SW480 (cell line): ENCODE results near the gene FADS1.
A peak's percentile ranks its signal among the peaks of the same experiment; 100 is the strongest.

Experiments used
- DNase-seq: peaks from one replicate; pipeline ENCODE4 v3.0.0-alpha.2; 2016; ENCODE audit warnings: low spot score

FADS1 gene

GRCh38 chr11:61826930-61827570 lies 10.2 kb upstream of the FADS1 start:
- no peak for DNase-seq

GRCh38 chr11:61820174-61820573 lies 3.4 kb upstream of the FADS1 start:
- no peak for DNase-seq

GRCh38 chr11:61817471-61818202 lies 834 bp upstream of the FADS1 start:
- DNase-seq, result no peak

- DNase-seq, result peak; percentile 79
Observed at GRCh38 chr11:61815790-61816735, 740 bp downstream of the FADS1 start.

GRCh38 chr11:61814958-61815789 lies 1.6 kb downstream of the FADS1 start:
- DNase-seq, result peak; percentile 93

GRCh38 chr11:61814247-61814957 lies 2.4 kb downstream of the FADS1 start:
- DNase-seq, result peak; percentile 84

GRCh38 chr11:61812736-61813411 lies 3.9 kb downstream of the FADS1 start:
- no peak for DNase-seq

- no peak for DNase-seq
Observed at GRCh38 chr11:61811831-61812230, 5.0 kb downstream of the FADS1 start.

- DNase-seq, result no peak
Observed at GRCh38 chr11:61810671-61811175, 6.1 kb downstream of the FADS1 start.

GRCh38 chr11:61806785-61807184 lies 10.0 kb downstream of the FADS1 start:
- no peak for DNase-seq

GRCh38 chr11:61805146-61805545 lies 11.7 kb downstream of the FADS1 start:
- no peak for DNase-seq

GRCh38 chr11:61803889-61804647 lies 12.7 kb downstream of the FADS1 start:
- DNase-seq, result no peak

- no peak for DNase-seq
Observed at GRCh38 chr11:61802605-61803004, 14.2 kb downstream of the FADS1 start.

GRCh38 chr11:61800331-61801281 lies 16.2 kb downstream of the FADS1 start:
- no peak for DNase-seq

- DNase-seq, result no peak
Observed at GRCh38 chr11:61799665-61800284, 17.0 kb downstream of the FADS1 start.

- peak; percentile 76 for DNase-seq
Observed at GRCh38 chr11:61797263-61797944, 19.4 kb downstream of the FADS1 start.

- DNase-seq, result no peak
Observed at GRCh38 chr11:61795876-61796526, 20.8 kb downstream of the FADS1 start.
